ENCODE data around the gene CCIN. TPM values are rescaled to one million over a fixed set of nuclear protein-coding genes. Genes with fewer than 3 reads are reported as not detected.
"Not testable (repeated sequence)": the region's sequence is repeated elsewhere in the genome, so short reads cannot be mapped to it uniquely, and the experiment has no call there.

CCIN gene
- total RNA-seq, 1 experiment from 2014 or later, result not detected

DNA sequence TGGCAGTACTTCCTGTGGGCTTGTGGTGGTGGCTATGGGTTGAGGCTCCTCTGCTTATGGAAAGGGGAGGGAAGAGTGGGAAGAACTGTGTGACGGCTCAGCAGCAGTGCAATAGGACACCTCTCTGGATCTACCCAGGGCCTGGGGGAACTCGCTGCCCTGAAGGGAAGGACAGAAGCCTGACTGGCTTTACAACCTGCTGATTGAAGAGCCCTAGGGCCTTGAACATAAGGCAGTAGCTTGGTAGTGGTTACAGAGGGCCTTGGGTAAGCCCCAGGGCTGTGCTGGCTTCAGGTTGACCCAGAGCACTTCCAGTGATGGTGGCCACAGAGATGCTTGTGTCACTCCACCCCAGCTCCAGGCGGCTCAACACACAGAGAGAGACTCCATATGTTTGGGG, 5.5 kb downstream of the CCIN start:
- Histone ChIP-seq H3K4me3 (no peak overlapping the region), H3K36me3 (ENCODE audit: low read depth) (no peaks in the 10 kb centered on the region), H3K4me1 (replicated peaks; ENCODE audit: insufficient read depth) (no peaks in the 10 kb centered on the region), H3K27ac (no peak overlapping the region), H3K27me3 (ENCODE audit: insufficient read depth, low read depth) (no peaks in the 10 kb centered on the region), H3K4me2 (no peak overlapping the region), H3K9me2 (ENCODE audit: insufficient read depth) (no peaks in the 10 kb centered on the region), H3K9me3 (ENCODE audit: insufficient read depth, low read depth) (no peaks in the 10 kb centered on the region), H3K79me2 (ENCODE audit: low read depth) (no peaks in the 10 kb centered on the region), H4K20me1 (ENCODE audit: insufficient read depth) (no peaks in the 10 kb centered on the region), H3F3A (ENCODE audit: insufficient read depth, low read depth) (no peaks in the 10 kb centered on the region), H2AFZ (no peak overlapping the region)
- intact Hi-C loops (cut with micrococcal nuclease; ENCODE audit: unreplicated experiment), result no loop called here
- DNase-seq, result no peak
- no TSS peak for BruUV-seq (replicated peaks)
- TF ChIP-seq CTCF (conservative IDR thresholded peaks at IDR 0.05) (no peak), EZH2 (IDR thresholded peaks at IDR 0.05; ENCODE audit: low read depth) (no peak)
- POLR2A ChIA-PET (ENCODE audit: unreplicated experiment), result no interaction called here
- CTCF ChIA-PET, result no interaction called here

GRCh38 chr9:36175209-36175608, 6.0 kb downstream of the CCIN start:
- POLR2A ChIA-PET (ENCODE audit: unreplicated experiment); H3K4me2 ChIP-seq; intact Hi-C loops (cut with micrococcal nuclease; ENCODE audit: unreplicated experiment); H2AFZ ChIP-seq; H3K79me2 ChIP-seq (ENCODE audit: low read depth); H3K9me2 ChIP-seq (ENCODE audit: insufficient read depth); H3K27ac ChIP-seq; H3K9me3 ChIP-seq (ENCODE audit: insufficient read depth, low read depth); H3K4me3 ChIP-seq; H3F3A ChIP-seq (ENCODE audit: insufficient read depth, low read depth); H3K4me1 ChIP-seq (replicated peaks; ENCODE audit: insufficient read depth); H4K20me1 ChIP-seq (ENCODE audit: insufficient read depth); BruUV-seq (replicated peaks); H3K36me3 ChIP-seq (ENCODE audit: low read depth); H3K27me3 ChIP-seq (ENCODE audit: insufficient read depth, low read depth); CTCF ChIA-PET; DNase-seq: not testable (repeated sequence)

DNA sequence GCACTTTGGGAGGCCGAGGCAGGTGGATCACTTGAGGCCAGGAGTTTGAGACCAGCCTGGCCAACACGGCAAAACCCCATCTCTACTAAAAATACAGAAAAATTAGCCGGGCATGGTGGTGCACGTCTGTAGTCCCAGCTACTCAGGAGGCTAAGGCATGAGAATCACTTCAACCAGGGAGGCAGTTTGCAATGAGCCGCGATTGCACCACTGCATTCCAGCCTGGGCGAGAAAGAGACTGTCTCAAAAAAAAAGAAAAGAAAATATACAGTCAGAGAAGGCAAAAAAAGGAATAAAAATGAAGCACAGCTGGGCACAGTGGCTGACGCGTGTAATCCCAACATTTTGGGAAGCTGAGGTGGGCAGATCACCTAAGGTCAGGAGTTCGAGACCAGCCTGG, 7.3 kb downstream of the CCIN start:
- intact Hi-C loops (cut with micrococcal nuclease; ENCODE audit: unreplicated experiment); H3K27me3 ChIP-seq (ENCODE audit: insufficient read depth, low read depth); H3K9me2 ChIP-seq (ENCODE audit: insufficient read depth); H3K4me1 ChIP-seq (replicated peaks; ENCODE audit: insufficient read depth); H2AFZ ChIP-seq; BruUV-seq (replicated peaks); H3K79me2 ChIP-seq (ENCODE audit: low read depth); DNase-seq; H3K4me3 ChIP-seq; H3K4me2 ChIP-seq; CTCF ChIA-PET; H3K36me3 ChIP-seq (ENCODE audit: low read depth); H3K9me3 ChIP-seq (ENCODE audit: insufficient read depth, low read depth); POLR2A ChIA-PET (ENCODE audit: unreplicated experiment); H3K27ac ChIP-seq; H4K20me1 ChIP-seq (ENCODE audit: insufficient read depth); H3F3A ChIP-seq (ENCODE audit: insufficient read depth, low read depth): not testable (repeated sequence)

GRCh38 chr9:36177571-36177970, 8.4 kb downstream of the CCIN start:
- no peak overlapping the region for H2AFZ ChIP-seq
- no peaks in the 10 kb centered on the region for H3F3A ChIP-seq (ENCODE audit: insufficient read depth, low read depth)
- H3K4me2 ChIP-seq, result no peak overlapping the region
- no peak for DNase-seq
- BruUV-seq (replicated peaks), result no TSS peak
- H3K9me3 ChIP-seq (ENCODE audit: insufficient read depth, low read depth), result no peaks in the 10 kb centered on the region
- H3K4me3 ChIP-seq, result no peak overlapping the region
- TF ChIP-seq CTCF (conservative IDR thresholded peaks at IDR 0.05), result no peak
- no peaks in the 10 kb centered on the region for H4K20me1 ChIP-seq (ENCODE audit: insufficient read depth)
- no peaks in the 10 kb centered on the region for H3K36me3 ChIP-seq (ENCODE audit: low read depth)
- no peaks in the 10 kb centered on the region for H3K27me3 ChIP-seq (ENCODE audit: insufficient read depth, low read depth)
- CTCF ChIA-PET, result interaction anchor here (0.7 kb wide), 1 partner anchor 73 kb away, joined by 3 read pairs; no protein-coding TSS in a partner anchor
- no peaks in the 10 kb centered on the region for H3K9me2 ChIP-seq (ENCODE audit: insufficient read depth)
- no peaks in the 10 kb centered on the region for H3K79me2 ChIP-seq (ENCODE audit: low read depth)
- POLR2A ChIA-PET (ENCODE audit: unreplicated experiment), result no interaction called here
- intact Hi-C loops (cut with micrococcal nuclease; ENCODE audit: unreplicated experiment), result no loop called here
- H3K27ac ChIP-seq, result no peak overlapping the region
- no peaks in the 10 kb centered on the region for H3K4me1 ChIP-seq (replicated peaks; ENCODE audit: insufficient read depth)

DNA sequence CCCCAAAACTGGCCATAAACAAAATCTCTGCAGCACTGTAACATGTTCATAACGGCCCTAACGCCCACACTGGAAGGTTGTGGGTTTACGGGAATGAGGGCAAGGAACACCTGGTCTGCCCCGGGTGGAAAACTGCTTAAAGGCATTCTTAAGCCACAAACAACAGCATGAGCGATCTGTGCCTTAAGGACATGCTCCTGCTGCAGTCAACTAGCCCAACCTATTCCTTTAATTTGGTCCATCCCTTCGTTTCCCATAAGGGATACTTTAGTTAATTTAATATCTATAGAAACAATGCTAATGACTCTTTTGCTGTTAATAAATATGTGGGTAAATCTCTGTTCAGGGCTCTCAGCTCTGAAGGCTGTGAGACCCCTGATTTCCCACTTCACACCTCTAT, 11.1 kb downstream of the CCIN start:
- POLR2A ChIA-PET (ENCODE audit: unreplicated experiment); H3K4me1 ChIP-seq (replicated peaks; ENCODE audit: insufficient read depth); H3K4me3 ChIP-seq; DNase-seq; H3K27me3 ChIP-seq (ENCODE audit: insufficient read depth, low read depth); H3K27ac ChIP-seq; H3K36me3 ChIP-seq (ENCODE audit: low read depth); H3K79me2 ChIP-seq (ENCODE audit: low read depth); H3K4me2 ChIP-seq; H3F3A ChIP-seq (ENCODE audit: insufficient read depth, low read depth); H2AFZ ChIP-seq; H3K9me2 ChIP-seq (ENCODE audit: insufficient read depth); BruUV-seq (replicated peaks); H3K9me3 ChIP-seq (ENCODE audit: insufficient read depth, low read depth); H4K20me1 ChIP-seq (ENCODE audit: insufficient read depth); intact Hi-C loops (cut with micrococcal nuclease; ENCODE audit: unreplicated experiment); CTCF ChIA-PET: not testable (repeated sequence)

All from PC-9 (cell line).